ENCODE data around the gene SLC43A1.

SLC43A1 gene

DNA sequence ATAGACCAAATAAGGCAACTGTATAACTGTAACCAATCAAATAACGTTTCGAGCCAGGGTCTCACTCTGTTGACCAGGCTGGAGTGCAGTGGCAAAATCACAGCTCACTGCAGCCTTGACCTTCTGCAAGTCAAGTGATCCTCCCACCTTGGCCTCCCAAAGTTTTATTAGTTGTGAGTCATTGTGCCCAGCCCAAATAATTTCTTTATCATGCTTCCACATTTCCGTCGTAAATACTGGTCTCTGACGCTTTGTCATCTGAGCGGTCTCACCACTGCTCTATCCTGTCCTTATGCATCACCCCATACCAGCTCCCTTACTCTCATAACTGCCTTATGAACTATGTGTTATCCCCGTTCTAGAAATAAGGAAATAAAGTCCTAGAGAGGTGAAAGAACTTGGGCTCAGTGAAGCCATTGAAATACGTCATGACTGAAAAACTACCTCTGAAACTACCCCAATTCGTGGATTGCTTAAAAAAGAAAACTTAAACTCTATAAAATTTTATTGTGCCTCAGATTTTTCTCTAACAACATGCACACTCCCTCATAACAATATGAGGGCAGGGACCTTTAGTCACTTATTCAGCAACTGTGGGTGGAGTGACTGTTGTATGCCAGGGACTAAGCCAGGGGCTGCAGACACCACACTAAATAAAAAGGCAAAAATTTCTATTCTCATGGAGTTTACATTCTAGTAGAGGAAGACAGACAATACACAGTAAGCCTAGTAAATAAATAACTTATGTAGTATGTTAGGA is 71.0 kb downstream of the SLC43A1 start:
- Mint-ChIP-seq H3K36me3 (no peaks in the 10 kb centered on the region), H3K9me3 (no peaks in the 10 kb centered on the region), H3K4me3 (no peak overlapping the region), H3K27me3 (peaks cover 48% of the 10 kb centered on the region), H3K27ac (no peak overlapping the region), H3K4me1 (no peaks in the 10 kb centered on the region)
- no peak for DNase-seq
- CTCF ChIA-PET: interaction anchor here (1.1 to 3.5 kb wide), 3 partner anchors 13 to 14 kb away, joined by 4 to 19 read pairs (median 14); no protein-coding TSS in a partner anchor

DNA sequence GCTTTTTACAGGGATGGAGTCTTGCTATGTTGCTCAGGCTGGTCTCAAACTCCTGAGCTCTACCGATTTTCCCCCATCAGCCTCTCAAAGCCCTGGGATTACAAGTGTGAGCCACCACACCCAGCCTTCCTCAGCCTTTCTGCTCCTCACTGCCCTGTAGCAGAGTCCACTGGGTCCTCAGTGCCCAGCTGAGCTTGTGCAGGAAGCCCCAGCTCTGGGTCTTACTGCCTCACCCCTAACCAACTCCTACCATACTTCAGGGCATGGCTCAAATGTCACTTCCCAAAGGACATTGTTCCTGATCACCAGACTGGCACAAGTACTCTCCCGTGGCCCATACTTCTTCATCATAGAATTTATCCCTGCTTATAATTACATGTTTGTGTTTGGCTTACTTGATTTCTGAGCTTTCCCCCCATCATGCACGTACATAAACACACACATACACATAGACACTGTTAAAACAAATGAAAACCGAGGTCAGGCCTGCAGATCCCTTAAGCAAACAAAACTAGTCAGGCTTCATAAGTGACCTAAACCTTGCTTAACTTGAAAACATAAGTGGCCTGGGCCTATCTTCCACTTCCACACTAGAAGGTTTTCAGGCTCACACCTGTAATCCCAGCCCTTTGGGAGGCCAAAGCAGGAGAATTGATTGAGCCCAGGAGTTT is 74.6 kb downstream of the SLC43A1 start:
- no peaks in the 10 kb centered on the region for H3K4me1 Mint-ChIP-seq
- H3K36me3 Mint-ChIP-seq: no peaks in the 10 kb centered on the region
- CTCF ChIA-PET: interaction anchor here (0.9 to 1.7 kb wide), 3 partner anchors 17 to 95 kb away, joined by 3 to 4 read pairs (median 3); no protein-coding TSS in a partner anchor
- DNase-seq: no peak
- peaks cover 35% of the 10 kb centered on the region for H3K27me3 Mint-ChIP-seq
- no peak overlapping the region for H3K4me3 Mint-ChIP-seq
- no peaks in the 10 kb centered on the region for H3K9me3 Mint-ChIP-seq
- no peak overlapping the region for H3K27ac Mint-ChIP-seq

DNA sequence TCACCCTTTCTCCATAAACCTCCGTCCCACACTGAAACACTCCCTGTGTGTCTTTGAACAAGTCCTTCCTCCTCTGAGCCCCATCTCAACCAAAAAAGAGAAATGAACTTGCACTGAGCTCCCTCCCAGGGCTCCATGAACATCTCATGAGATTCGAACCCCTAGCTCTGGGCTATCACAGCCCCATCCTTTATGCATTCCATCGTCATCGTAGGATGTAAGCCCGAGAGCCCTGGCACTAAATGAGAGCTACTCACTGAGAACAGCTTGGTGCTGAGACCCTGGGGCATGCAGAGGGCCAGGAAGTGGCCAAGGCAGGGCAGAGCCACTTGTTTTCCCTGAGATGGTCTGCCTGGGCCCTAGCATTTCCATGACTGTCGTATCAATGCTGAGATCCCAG is 75.7 kb downstream of the SLC43A1 start:
- Mint-ChIP-seq H3K4me1 (no peaks in the 10 kb centered on the region), H3K4me3 (no peak overlapping the region)

DNA sequence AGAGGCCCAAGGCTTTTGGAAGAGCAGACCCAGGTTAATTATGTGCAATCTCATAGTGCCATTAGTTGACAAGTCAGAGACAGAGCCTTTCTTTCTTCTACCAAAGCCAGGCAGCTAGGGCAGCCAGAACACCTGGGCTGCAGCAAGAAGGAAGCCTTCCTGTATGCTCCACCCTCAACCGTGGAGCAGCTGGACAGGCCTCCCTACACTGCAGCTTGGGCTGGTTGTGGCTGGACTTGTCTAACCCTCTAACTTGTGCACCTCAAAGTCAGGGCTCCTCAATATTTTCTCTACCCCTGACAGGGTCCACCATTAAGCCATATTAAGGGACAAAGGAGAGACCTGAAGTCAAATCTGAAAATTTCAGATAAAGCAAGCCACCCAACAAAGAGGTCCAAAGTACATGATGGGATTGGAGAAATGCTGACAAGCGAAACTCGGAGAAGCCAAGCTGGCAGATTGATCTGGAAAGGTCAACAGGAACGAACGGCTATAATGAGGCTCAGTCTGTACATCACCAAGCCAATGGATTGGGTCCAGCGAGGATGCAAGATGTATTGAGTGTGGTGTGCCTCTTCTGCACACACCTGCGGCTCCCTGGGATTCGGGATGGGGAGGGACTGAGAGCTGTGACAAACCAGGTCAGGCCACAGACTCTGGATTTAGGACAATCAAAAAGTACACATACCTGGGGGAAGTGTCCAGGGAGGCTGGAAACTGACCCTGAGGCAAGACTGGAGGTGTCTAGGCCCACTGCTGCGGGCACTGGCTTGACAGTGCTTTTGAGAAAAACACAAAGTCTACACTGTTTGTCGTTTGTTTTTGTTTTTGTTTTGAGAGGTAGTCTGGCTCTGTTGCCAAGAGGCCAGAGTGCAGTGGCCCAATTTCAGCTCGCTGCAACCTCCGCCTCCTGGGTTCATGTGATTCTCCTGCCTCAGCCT is 76.9 kb downstream of the SLC43A1 start:
- CTCF ChIA-PET: interaction anchor here (0.6 to 1.7 kb wide), 2 partner anchors 32 to 43 kb away, joined by 3 read pairs; no protein-coding TSS in a partner anchor
- Mint-ChIP-seq H3K4me1 (no peaks in the 10 kb centered on the region), H3K36me3 (no peaks in the 10 kb centered on the region)

More for the DNA sequence above, 75.7 kb downstream of the SLC43A1 start:
- H3K27me3 Mint-ChIP-seq: peaks cover 27% of the 10 kb centered on the region
- CTCF ChIA-PET: interaction anchor here (1.7 kb wide), 1 partner anchor 34 kb away, joined by 3 read pairs; no protein-coding TSS in a partner anchor
- no peaks in the 10 kb centered on the region for H3K9me3 Mint-ChIP-seq
- H3K27ac Mint-ChIP-seq: no peak overlapping the region
- DNase-seq: no peak
- H3K36me3 Mint-ChIP-seq: no peaks in the 10 kb centered on the region

DNA sequence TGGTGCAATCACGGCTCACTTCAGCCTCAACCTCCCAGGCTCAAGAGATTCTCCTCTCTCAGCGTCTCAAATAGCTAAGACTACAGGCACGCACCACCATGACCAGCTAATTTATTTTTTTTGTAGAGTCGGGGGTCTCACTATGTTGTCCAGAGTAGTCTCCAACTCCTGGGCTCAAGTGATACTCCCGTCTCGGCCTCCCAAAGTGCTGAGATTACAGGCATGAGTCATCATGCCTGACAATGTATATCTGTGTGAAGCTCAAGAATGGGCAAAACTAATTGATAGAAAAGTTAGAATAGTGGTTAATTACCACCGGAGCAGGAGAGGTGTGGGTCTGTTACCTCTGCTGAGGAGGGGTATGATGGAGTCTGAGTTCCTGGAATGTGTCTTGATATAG is 79.5 kb downstream of the SLC43A1 start:
- H3K27me3 Mint-ChIP-seq: peaks cover 32% of the 10 kb centered on the region
- no peaks in the 10 kb centered on the region for H3K36me3 Mint-ChIP-seq
- DNase-seq: no peak
- H3K4me1 Mint-ChIP-seq: no peaks in the 10 kb centered on the region
- H3K27ac Mint-ChIP-seq: no peak overlapping the region
- CTCF ChIA-PET: interaction anchor here (1.0 to 2.1 kb wide), 3 partner anchors 8 to 57 kb away, joined by 3 to 11 read pairs (median 3); no protein-coding TSS in a partner anchor
- no peaks in the 10 kb centered on the region for H3K9me3 Mint-ChIP-seq
- H3K4me3 Mint-ChIP-seq: no peak overlapping the region

More for the DNA sequence above, 76.9 kb downstream of the SLC43A1 start:
- no peak for DNase-seq
- Mint-ChIP-seq H3K4me3 (no peak overlapping the region), H3K9me3 (no peaks in the 10 kb centered on the region), H3K27ac (no peak overlapping the region), H3K27me3 (peaks cover 27% of the 10 kb centered on the region)

DNA sequence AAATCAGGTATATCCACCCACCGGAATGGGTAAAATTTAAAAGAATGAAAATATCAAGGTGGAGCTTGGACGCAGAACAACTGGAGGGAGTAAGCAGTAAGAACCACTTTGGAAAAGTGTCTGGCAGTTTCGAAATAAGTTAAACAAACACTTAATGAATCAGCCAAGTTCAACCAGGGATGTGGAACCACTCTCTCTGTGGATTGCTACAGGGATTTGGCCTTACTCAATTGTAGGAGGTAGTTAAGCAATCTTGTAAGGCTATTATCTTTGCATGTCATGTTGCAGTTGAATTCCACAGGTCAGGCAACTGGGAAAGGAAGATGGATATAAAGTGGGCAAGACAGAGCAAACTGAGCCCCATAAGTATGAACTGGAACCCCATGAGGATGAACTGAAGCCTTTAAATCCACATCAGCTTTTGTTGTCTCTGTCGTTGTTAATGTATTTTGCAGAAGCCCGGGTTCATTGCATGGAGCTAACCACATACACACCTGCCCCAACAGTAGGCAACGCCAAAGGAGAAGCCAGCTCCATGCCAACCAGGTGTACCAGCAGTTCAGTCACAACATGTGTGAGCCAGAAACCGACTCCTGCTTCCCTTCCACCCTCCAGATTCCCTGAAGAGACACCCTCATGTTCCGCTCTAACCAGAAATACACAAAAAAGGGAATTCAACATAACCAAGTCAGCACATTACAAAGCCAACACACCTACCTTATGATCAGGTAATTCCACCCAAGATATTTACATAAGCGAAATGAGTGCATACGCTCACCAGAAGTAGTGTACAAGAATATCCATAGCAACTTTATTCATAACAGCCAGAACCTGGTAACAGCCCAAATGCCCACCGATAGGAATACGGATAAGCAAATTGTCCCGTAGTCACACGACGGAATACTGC is 80.6 kb downstream of the SLC43A1 start:
- CTCF ChIA-PET: interaction anchor here (0.8 to 3.4 kb wide), 3 partner anchors 23 to 58 kb away, joined by 3 to 21 read pairs (median 3); no protein-coding TSS in a partner anchor
- Mint-ChIP-seq H3K36me3 (no peaks in the 10 kb centered on the region), H3K4me1 (no peaks in the 10 kb centered on the region), H3K27ac (no peak overlapping the region), H3K27me3 (peaks cover 30% of the 10 kb centered on the region), H3K9me3 (no peaks in the 10 kb centered on the region), H3K4me3 (no peak overlapping the region)
- DNase-seq: no peak

Measured in activated naive CD4-positive, alpha-beta T cell treated with anti-CD3 and anti-CD28 coated beads, Interleukin-2, amount 10 ng/mL, durations not matched to agents 7 days and 5 days (primary cell).